H1 (cell line): ENCODE measurements around the gene SLC18A3. TPM values are rescaled to one million over a fixed set of nuclear protein-coding genes. Genes with fewer than 3 reads are reported as not detected.

Experiments used
- CTCF ChIA-PET: fragments of 300-600 bp; sonication (Branson Sonifier 250); formaldehyde crosslinking; loops from one replicate; lab custom pipeline; 2021; ENCODE audit not compliant: partially characterized antibody; lab: Charles Lee
- POLR2A ChIA-PET: fragments of 300-600 bp; sonication (Branson Sonifier 250); formaldehyde crosslinking; loops from one replicate; lab custom pipeline; 2021; ENCODE audit warnings: inconsistent platforms; ENCODE audit not compliant: partially characterized antibody; lab: Charles Lee
- DNase-seq, 2 experiments: peaks; one replicate each; pipeline versions ENCODE4 v3.0.0 to v3.0.0-alpha.2; 2010 to 2022; ENCODE audit warnings: low spot score in 2 of 2, low read depth in 1 of 2, mixed read lengths in 1 of 2
- FAIRE-seq: peaks from 2 replicates; lab custom pipeline; 2011; peaks lifted over from hg19 to GRCh38; lab: Jason Lieb, UNC
- H2AFZ ChIP-seq: 2 replicates; pipeline ENCODE4 v1.8.1; 2012; ENCODE audit warnings: low read length, inconsistent platforms
- H2AK5ac ChIP-seq: 2 replicates; pipeline ENCODE4 v1.6.1; 2013; ENCODE audit warnings: low read depth, low read length
- H2BK120ac ChIP-seq: replicated peaks from 2 replicates; pipeline ENCODE3; 2013; ENCODE audit warnings: low read depth, low read length, inconsistent platforms
- H2BK12ac ChIP-seq: 2 replicates; pipeline ENCODE4 v1.6.1; 2013; ENCODE audit warnings: low read depth, low read length
- H2BK15ac ChIP-seq: 2 replicates; pipeline ENCODE4 v1.6.1; 2013; ENCODE audit warnings: low read length
- H2BK20ac ChIP-seq: 2 replicates; pipeline ENCODE4 v1.6.1; 2013; ENCODE audit warnings: low read length
- H2BK5ac ChIP-seq: 2 replicates; pipeline ENCODE4 v1.6.1; 2013; ENCODE audit warnings: low read depth, low read length
- H3K14ac ChIP-seq: 2 replicates; pipeline ENCODE4 v1.6.1; 2013; ENCODE audit warnings: inconsistent platforms; ENCODE audit not compliant: insufficient read length
- H3K18ac ChIP-seq: 2 replicates; pipeline ENCODE4 v1.6.1; 2013; ENCODE audit warnings: low read length; ENCODE audit errors: extremely low read depth
- H3K23ac ChIP-seq: 2 replicates; pipeline ENCODE4 v1.6.1; 2013; ENCODE audit warnings: inconsistent platforms; ENCODE audit not compliant: insufficient read length
- H3K23me2 ChIP-seq: 2 replicates; pipeline ENCODE4 v1.6.1; 2013; ENCODE audit warnings: low read depth, low read length
- H3K27ac ChIP-seq: 2 replicates; pipeline ENCODE4 v1.6.1; 2011; ENCODE audit warnings: low read depth, low read length, inconsistent platforms
- H3K27me3 ChIP-seq, 4 experiments: replicated peaks in 1 of 4; 1 replicate in 1 of 4; 2 replicates in 3 of 4; pipeline versions ENCODE4 v1.6.1 to v1.8.1; 2011 to 2013; ENCODE audit warnings: low read length in 3 of 4, mild to moderate bottlenecking in 3 of 4, inconsistent platforms in 2 of 4, mixed read lengths in 2 of 4, moderate library complexity in 1 of 4; ENCODE audit not compliant: control insufficient read depth in 3 of 4, insufficient read depth in 3 of 4; ENCODE audit errors: extremely low read depth in 1 of 4
- H3K36me3 ChIP-seq, 4 experiments: 2 replicates each; pipeline versions ENCODE4 v1.6.1 to v1.8.1; 2011 to 2013; ENCODE audit warnings: mild to moderate bottlenecking in 4 of 4, low read length in 3 of 4, moderate library complexity in 2 of 4, control low read depth in 1 of 4, inconsistent platforms in 1 of 4; ENCODE audit not compliant: insufficient read depth in 4 of 4, control insufficient read depth in 2 of 4
- H3K4ac ChIP-seq: replicated peaks from 2 replicates; pipeline ENCODE3; 2013; ENCODE audit warnings: low read length, low read depth, mixed read lengths, inconsistent platforms; ENCODE audit not compliant: insufficient read length
- H3K4me1 ChIP-seq, 4 experiments: replicated peaks in 1 of 4; 1 replicate in 1 of 4; 2 replicates in 3 of 4; pipeline versions ENCODE4 v1.6.1 to v1.8.1; 2011 to 2013; ENCODE audit warnings: low read length in 3 of 4, inconsistent platforms in 2 of 4, mixed read lengths in 1 of 4; ENCODE audit not compliant: insufficient read depth in 4 of 4, control insufficient read depth in 3 of 4
- H3K4me2 ChIP-seq, 2 experiments: 2 replicates each; pipeline versions ENCODE4 v1.6.1 to v1.8.1; 2011 to 2013; ENCODE audit warnings: low read depth in 2 of 2, low read length in 2 of 2, control low read depth in 1 of 2, inconsistent platforms in 1 of 2, mild to moderate bottlenecking in 1 of 2; ENCODE audit not compliant: insufficient read depth in 1 of 2
- H3K4me3 ChIP-seq, 4 experiments: fragments of 200-600, 300-600 bp in 1 of 4; sonication (generic), shearing (Covaris generic), sonication (Bioruptor Twin) in 1 of 4; 2 replicates each; pipeline versions ENCODE4 v1.5.1 to v1.8.1; 2011 to 2016; ENCODE audit warnings: low read length in 4 of 4, low read depth in 3 of 4, control low read depth in 2 of 4, inconsistent platforms in 2 of 4, mild to moderate bottlenecking in 2 of 4, mixed read lengths in 1 of 4, moderate library complexity in 1 of 4; ENCODE audit not compliant: insufficient read depth in 2 of 4; ENCODE audit errors: extremely low read depth in 1 of 4
- H3K56ac ChIP-seq: replicated peaks from 2 replicates; pipeline ENCODE3; 2013; ENCODE audit warnings: low read depth, mild to moderate bottlenecking, mixed read lengths, low read length, inconsistent platforms; ENCODE audit not compliant: insufficient read length
- H3K79me1 ChIP-seq: 2 replicates; pipeline ENCODE4 v1.6.1; 2013; ENCODE audit warnings: low read depth, low read length, control low read depth
- H3K79me2 ChIP-seq, 2 experiments: 2 replicates each; pipeline versions ENCODE4 v1.6.1 to v1.8.1; 2012 to 2013; ENCODE audit warnings: low read length in 2 of 2, mild to moderate bottlenecking in 2 of 2, inconsistent platforms in 1 of 2; ENCODE audit not compliant: insufficient read depth in 2 of 2, control insufficient read depth in 1 of 2
- H3K9ac ChIP-seq, 4 experiments: replicated peaks in 1 of 4; 1 replicate in 1 of 4; 2 replicates in 3 of 4; pipeline versions ENCODE4 v1.6.1 to v1.8.1; 2011 to 2013; ENCODE audit warnings: low read depth in 3 of 4, low read length in 3 of 4, control low read depth in 2 of 4, mild to moderate bottlenecking in 2 of 4, moderate library complexity in 2 of 4, inconsistent platforms in 1 of 4; ENCODE audit errors: extremely low read depth in 1 of 4
- H3K9me3 ChIP-seq, 2 experiments: 2 replicates each; pipeline versions ENCODE4 v1.6.1 to v1.8.1; 2012 to 2013; ENCODE audit warnings: mild to moderate bottlenecking in 2 of 2, moderate library complexity in 2 of 2, control low read depth in 1 of 2, inconsistent platforms in 1 of 2, low read depth in 1 of 2, low read length in 1 of 2, mixed read lengths in 1 of 2; ENCODE audit not compliant: insufficient read depth in 2 of 2
- H4K20me1 ChIP-seq, 2 experiments: replicated peaks in 1 of 2; 2 replicates each; pipeline versions ENCODE3 to v1.8.1; 2011 to 2013; ENCODE audit warnings: inconsistent platforms in 2 of 2, low read length in 2 of 2, mild to moderate bottlenecking in 1 of 2; ENCODE audit not compliant: insufficient read depth in 2 of 2, control insufficient read depth in 1 of 2
- H4K5ac ChIP-seq: 2 replicates; pipeline ENCODE4 v1.6.1; 2013; ENCODE audit warnings: low read length, low read depth, mixed read lengths, inconsistent platforms; ENCODE audit not compliant: insufficient read length
- H4K8ac ChIP-seq: 2 replicates; pipeline ENCODE4 v1.8.0; 2013; ENCODE audit warnings: mild to moderate bottlenecking, moderate library complexity, low read length, inconsistent platforms; ENCODE audit not compliant: insufficient read depth; ENCODE audit errors: extremely low read depth
- H4K91ac ChIP-seq: replicated peaks from 2 replicates; pipeline ENCODE3; 2013; ENCODE audit warnings: low read length, mixed read lengths, inconsistent platforms; ENCODE audit not compliant: insufficient read length
- ATF3 ChIP-seq: IDR thresholded peaks from 2 replicates; pipeline ENCODE4 v1.6.1; 2011; ENCODE audit warnings: low read depth, mild to moderate bottlenecking, low read length; ENCODE audit not compliant: insufficient read depth
- CTBP2 ChIP-seq: IDR thresholded peaks from 2 replicates; pipeline ENCODE4 v1.7.0; 2011; ENCODE audit warnings: borderline replicate concordance, mild to moderate bottlenecking, moderate library complexity, mixed read lengths, low read length; ENCODE audit not compliant: insufficient read depth, insufficient read length
- KDM5A ChIP-seq: fragments of 200-600 bp; IDR thresholded peaks from 2 replicates; pipeline ENCODE4 v1.7.1; 2012; ENCODE audit warnings: mild to moderate bottlenecking, low read length, inconsistent platforms, mixed read lengths
- PHF8 ChIP-seq: fragments of 200-600 bp; sonication (generic); conservative IDR thresholded peaks from 2 replicates; pipeline ENCODE4 v1.7.1; 2012; ENCODE audit warnings: low read depth, mild to moderate bottlenecking, inconsistent platforms, low read length, moderate library complexity
- POLR2A ChIP-seq, 2 experiments: IDR thresholded peaks; 1 replicate in 1 of 2; 2 replicates in 1 of 2; pipeline ENCODE4 v1.6.1; 2011; ENCODE audit warnings: low read depth in 2 of 2, low read length in 2 of 2, mild to moderate bottlenecking in 2 of 2; ENCODE audit errors: control extremely low read depth in 1 of 2
- RBBP5 ChIP-seq: IDR thresholded peaks from 2 replicates; pipeline ENCODE4 v1.7.1; 2012; ENCODE audit warnings: low read depth, mild to moderate bottlenecking, inconsistent platforms, low read length, moderate library complexity, borderline replicate concordance
- SIRT6 ChIP-seq: IDR thresholded peaks from one replicate; pipeline ENCODE4 v1.7.1; 2012; ENCODE audit warnings: low read length, inconsistent platforms
- USF2 ChIP-seq: IDR thresholded peaks from 2 replicates; pipeline ENCODE4 v1.6.1; 2011; ENCODE audit warnings: low read length, improper control_type of control experiment
- ZNF274 ChIP-seq: IDR thresholded peaks from 2 replicates; pipeline ENCODE4 v1.7.0; 2012; ENCODE audit warnings: low read length, borderline replicate concordance; ENCODE audit errors: extremely low read depth
- WGBS, 2 experiments: shearing (Covaris generic) in 1 of 2; methylation state at CpG; one replicate each; pipeline versions ENCODE4 v1.1.6 to v1.1.7; 2013 to 2015; ENCODE audit warnings: low lambda C conversion rate in 2 of 2, mixed read lengths in 2 of 2, inconsistent platforms in 1 of 2, low coverage in 1 of 2, missing lambda C conversion rate in 1 of 2; ENCODE audit not compliant: insufficient replicate concordance in 2 of 2, insufficient coverage in 1 of 2, insufficient read length in 1 of 2; ENCODE audit errors: extremely low coverage in 1 of 2, missing lambda C conversion rate in 1 of 2; 5-methylcytosine and 5-hydroxymethylcytosine counted together
- polyA plus RNA-seq, 7 experiments: library from polyadenylated mRNA; depleted of rRNA in 3 of 7; stranded (reverse) in 5 of 7; unstranded in 2 of 7; fragments of >200 nt in 5 of 7; fragments of 200-250 nt in 2 of 7; gene quantifications; 1 replicate in 5 of 7; 2 replicates in 1 of 7; 4 replicates in 1 of 7; pipeline versions ENCODE4 v1.2.1 to v1.2.3, GENCODE V29; 2011 to 2013; ENCODE audit warnings: missing spikeins in 2 of 7, mixed read lengths in 2 of 7
- total RNA-seq: library from RNA; stranded (reverse); fragmentation: NEBNext Ultra II Directional; extraction: Animal tissue kit (Norgen Biotek cat#: 25700); gene quantifications from 2 replicates; pipeline ENCODE4 v1.2.1, GENCODE V29; 2021
- TF ChIP-seq, protein P1 (sequence below), 3 experiments: IDR thresholded peaks; 1 replicate in 2 of 3; 2 replicates in 1 of 3; pipeline versions ENCODE4 v1.5.1 to v1.6.1; 2011; ENCODE audit warnings: low read length in 3 of 3, mild to moderate bottlenecking in 3 of 3, inconsistent platforms in 2 of 3, low read depth in 1 of 3, moderate library complexity in 1 of 3; ENCODE audit not compliant: insufficient read depth in 1 of 3; ENCODE audit errors: control extremely low read depth in 1 of 3

The SLC18A3 gene
- total and polyA plus RNA-seq, 2 of the 8 experiments (the other 6 are each of a cell fraction or from before 2014, with no cell fraction given) = 0.17 TPM; not detected in 1

GRCh38 chr10:49628599-49628998, 18.5 kb downstream of the SLC18A3 start:
- Histone ChIP-seq H2BK20ac (no peak overlapping the region), H4K8ac (no peak overlapping the region), H2BK120ac (no peak overlapping the region), H2AFZ (no peak overlapping the region), H3K4me1 (no peaks in the 10 kb centered on the region; a peak in 2 of 7 replicates), H3K4me2 (no peak overlapping the region), H4K91ac (no peak overlapping the region), H3K9me3 (no peaks in the 10 kb centered on the region), H3K79me1 (no peaks in the 10 kb centered on the region), H3K36me3 (no peaks in the 10 kb centered on the region), H3K79me2 (no peaks in the 10 kb centered on the region), H2AK5ac (no peak overlapping the region), H3K9ac (no peak overlapping the region), H3K18ac (no peak overlapping the region), H3K56ac (no peak overlapping the region), H2BK15ac (no peak overlapping the region), H4K20me1 (peaks cover 0 to 2% of the 10 kb centered on the region in 2 experiments), H3K23ac (no peak overlapping the region), H3K23me2 (peaks cover 4% of the 10 kb centered on the region; the same call in 1 of the 2 replicates), H3K4ac (no peak overlapping the region), H2BK12ac (no peak overlapping the region), H4K5ac (no peak overlapping the region), H3K27me3 (peaks cover 0 to 4% (median 1%) of the 10 kb centered on the region in 4 experiments; a peak in 3 of 7 replicates), H2BK5ac (no peak overlapping the region), H3K14ac (no peak overlapping the region), H3K27ac (no peak overlapping the region), H3K4me3 (no peak overlapping the region)
- no peak for DNase-seq
- CTCF ChIA-PET = interaction anchor here (1.2 kb wide), 1 partner anchor 12 kb away, joined by 4 read pairs; no protein-coding TSS in a partner anchor
- POLR2A ChIA-PET = no interaction called here
- no peak for FAIRE-seq
- WGBS, 2 experiments = 89% methylated on average over 8 of the region's 8 CpGs; no CpG with 5 or more reads in 1 of the 2 experiments
- TF ChIP-seq RBBP5 (no peak), ZNF274 (no peak), SIRT6 (no peak), USF2 (no peak), PHF8 (no peak), CTBP2 (no peak), KDM5A (no peak), ATF3 (no peak), POLR2A (IDR thresholded peaks at IDR 0.05; ENCODE audit: control extremely low read depth in 1 of 2, low read depth in 2 of 2, low read length in 2 of 2) (no peak)
- TF ChIP-seq, protein P1, sequence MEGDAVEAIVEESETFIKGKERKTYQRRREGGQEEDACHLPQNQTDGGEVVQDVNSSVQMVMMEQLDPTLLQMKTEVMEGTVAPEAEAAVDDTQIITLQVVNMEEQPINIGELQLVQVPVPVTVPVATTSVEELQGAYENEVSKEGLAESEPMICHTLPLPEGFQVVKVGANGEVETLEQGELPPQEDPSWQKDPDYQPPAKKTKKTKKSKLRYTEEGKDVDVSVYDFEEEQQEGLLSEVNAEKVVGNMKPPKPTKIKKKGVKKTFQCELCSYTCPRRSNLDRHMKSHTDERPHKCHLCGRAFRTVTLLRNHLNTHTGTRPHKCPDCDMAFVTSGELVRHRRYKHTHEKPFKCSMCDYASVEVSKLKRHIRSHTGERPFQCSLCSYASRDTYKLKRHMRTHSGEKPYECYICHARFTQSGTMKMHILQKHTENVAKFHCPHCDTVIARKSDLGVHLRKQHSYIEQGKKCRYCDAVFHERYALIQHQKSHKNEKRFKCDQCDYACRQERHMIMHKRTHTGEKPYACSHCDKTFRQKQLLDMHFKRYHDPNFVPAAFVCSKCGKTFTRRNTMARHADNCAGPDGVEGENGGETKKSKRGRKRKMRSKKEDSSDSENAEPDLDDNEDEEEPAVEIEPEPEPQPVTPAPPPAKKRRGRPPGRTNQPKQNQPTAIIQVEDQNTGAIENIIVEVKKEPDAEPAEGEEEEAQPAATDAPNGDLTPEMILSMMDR (IDR thresholded peaks at IDR 0.05; ENCODE audit: control extremely low read depth in 1 of 3, insufficient read depth in 1 of 3, low read depth in 1 of 3, low read length in 3 of 3) = no peak
